ENCODE measurements around the gene CACHD1.

Gene CACHD1

GRCh38 chr1:64526312-64526711 lies 56.4 kb downstream of the CACHD1 start:
- no peak for TF ChIP-seq CTCF (IDR thresholded peaks at IDR 0.05)
- no peak overlapping the region for H3K27ac ChIP-seq
- no peak for DNase-seq (ENCODE audit: low spot score)
- no peak overlapping the region for H3K4me3 ChIP-seq

- Histone ChIP-seq H3K27ac (no peak overlapping the region), H3K4me3 (no peak overlapping the region)
- TF ChIP-seq CTCF (IDR thresholded peaks at IDR 0.05) = no peak
- DNase-seq (ENCODE audit: low spot score) = no peak
These were observed 57.2 kb downstream of the CACHD1 start for GRCh38 chr1:64527165-64527564.

- Histone ChIP-seq H3K4me3 (no peak overlapping the region), H3K27ac (no peak overlapping the region)
- no peak for DNase-seq (ENCODE audit: low spot score)
- TF ChIP-seq CTCF (IDR thresholded peaks at IDR 0.05) = no peak
These were observed 57.9 kb downstream of the CACHD1 start for GRCh38 chr1:64527786-64528185.

GRCh38 chr1:64530969-64531692 lies 61.2 kb downstream of the CACHD1 start:
- H3K4me3 ChIP-seq = no peak overlapping the region
- no peak overlapping the region for H3K27ac ChIP-seq
- DNase-seq (ENCODE audit: low spot score) = no peak
- no peak for TF ChIP-seq CTCF (IDR thresholded peaks at IDR 0.05)

- H3K4me3 ChIP-seq = no peak overlapping the region
- TF ChIP-seq CTCF (IDR thresholded peaks at IDR 0.05) = no peak
- no peak overlapping the region for H3K27ac ChIP-seq
- no peak for DNase-seq (ENCODE audit: low spot score)
These were observed 62.7 kb downstream of the CACHD1 start for GRCh38 chr1:64532646-64533045.

GRCh38 chr1:64535938-64536835 lies 66.3 kb downstream of the CACHD1 start:
- Histone ChIP-seq H3K4me3 (peak overlapping the region; percentile 23), H3K27ac (peak overlapping the region in 1 of 2 donors; percentile 52)
- DNase-seq (ENCODE audit: low spot score) = no peak
- TF ChIP-seq CTCF (IDR thresholded peaks at IDR 0.05) = no peak
